GM12865 (cell line): Measurements from ENCODE around the gene OR2AG2.

Experiments
- DNase-seq: peaks from one replicate; pipeline ENCODE4 v3.0.0; 2010; ENCODE audit warnings: low read depth
- H3K4me3 ChIP-seq: 2 replicates; pipeline ENCODE4 v1.5.1; 2011; ENCODE audit warnings: mild to moderate bottlenecking, low read depth, low read length, control low read depth
- CTCF ChIP-seq: IDR thresholded peaks from 2 replicates; pipeline ENCODE4 v1.5.1; 2011; ENCODE audit warnings: low read length, control low read depth, low read depth, inconsistent platforms; ENCODE audit not compliant: insufficient read depth; ENCODE audit errors: missing control alignments

OR2AG2 gene

GRCh38 chr11:6727971-6728760 lies 43.6 kb downstream of the OR2AG2 start:
- H3K4me3 ChIP-seq = no peak overlapping the region
- TF ChIP-seq CTCF = no peak
- no peak for DNase-seq

DNA sequence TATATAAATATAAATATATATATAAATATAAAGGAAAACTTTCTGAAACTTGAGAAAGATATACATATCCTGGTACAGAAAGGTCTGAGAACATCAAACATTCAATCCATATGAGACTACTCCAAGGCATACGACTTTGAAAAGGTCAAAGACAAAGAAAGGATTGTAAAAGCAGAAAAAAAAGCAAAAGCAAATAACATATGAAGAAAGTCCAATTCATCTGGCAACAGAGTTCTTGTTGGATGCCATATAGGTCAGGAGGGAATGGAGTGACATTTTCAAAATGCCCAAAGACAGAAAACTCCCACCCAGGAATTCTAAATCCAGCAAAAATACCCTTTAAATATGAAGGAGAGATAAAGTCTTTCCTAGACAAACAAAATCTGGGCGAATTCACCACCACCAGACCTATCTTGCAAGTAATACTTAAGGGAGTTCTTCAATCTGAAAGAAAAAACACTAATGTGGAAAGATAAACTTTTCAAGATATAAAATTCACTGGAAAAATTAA lies 46.3 kb downstream of the OR2AG2 start:
- H3K4me3 ChIP-seq = no peak overlapping the region
- no peak for TF ChIP-seq CTCF
- DNase-seq = no peak

GRCh38 chr11:6724013-6724412 lies 47.8 kb downstream of the OR2AG2 start:
- no peak overlapping the region for H3K4me3 ChIP-seq
- TF ChIP-seq CTCF = no peak
- DNase-seq = no peak

GRCh38 chr11:6721343-6721742 lies 50.4 kb downstream of the OR2AG2 start:
- no peak overlapping the region for H3K4me3 ChIP-seq
- DNase-seq = no peak
- TF ChIP-seq CTCF = no peak

DNA sequence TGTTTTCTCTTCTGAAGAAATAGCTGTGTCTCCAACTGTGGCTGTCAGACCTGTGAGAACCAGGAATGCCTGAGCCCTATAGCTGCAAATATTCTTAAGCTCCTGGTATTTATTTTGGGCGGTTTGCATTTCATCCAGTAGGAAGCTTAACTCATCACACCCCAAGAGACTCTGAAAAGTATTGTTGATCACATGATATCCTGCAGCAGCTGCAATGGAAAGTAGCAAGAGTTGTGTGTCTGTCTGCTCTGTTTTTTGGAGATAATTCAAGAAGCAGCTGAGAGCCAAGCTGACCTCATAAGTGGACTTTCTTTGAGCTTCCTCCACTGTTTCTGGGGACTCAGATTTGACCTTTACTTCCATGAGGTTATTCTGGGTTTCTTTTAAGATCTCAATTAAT lies 52.2 kb downstream of the OR2AG2 start:
- no peak for DNase-seq
- no peak overlapping the region for H3K4me3 ChIP-seq
- TF ChIP-seq CTCF = no peak

DNA sequence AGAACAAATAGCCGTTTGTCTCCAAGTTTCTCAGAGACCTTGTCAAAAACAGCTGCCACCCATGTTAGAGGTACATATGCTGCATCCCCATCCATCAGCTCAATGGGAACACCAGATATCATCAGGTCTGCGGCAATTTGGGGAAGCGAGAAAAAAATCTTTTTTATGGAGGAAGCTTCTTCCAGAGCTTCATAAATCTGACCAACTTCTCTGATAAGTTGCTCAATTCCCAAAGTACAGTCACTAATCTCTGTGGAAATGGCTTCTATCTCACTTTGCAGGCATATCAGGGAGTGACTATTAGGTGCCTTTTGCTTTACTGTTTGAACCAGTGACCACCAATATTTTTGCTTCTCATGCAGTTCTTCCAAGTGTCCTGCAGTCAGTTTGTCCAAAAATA lies 54.4 kb downstream of the OR2AG2 start:
- H3K4me3 ChIP-seq = no peak overlapping the region
- no peak for DNase-seq
- no peak for TF ChIP-seq CTCF
